ENCODE results near the gene TCF12. TPM values are rescaled to one million over a fixed set of nuclear protein-coding genes. Genes with fewer than 3 reads are reported as not detected.
"Not testable (repeated sequence)": the region's sequence is repeated elsewhere in the genome, so short reads cannot be mapped to it uniquely, and the experiment has no call there.

TCF12 gene
- polyA plus RNA-seq, 12 donors, result 103 to 161 (median 152) TPM; not detected in 1

DNA sequence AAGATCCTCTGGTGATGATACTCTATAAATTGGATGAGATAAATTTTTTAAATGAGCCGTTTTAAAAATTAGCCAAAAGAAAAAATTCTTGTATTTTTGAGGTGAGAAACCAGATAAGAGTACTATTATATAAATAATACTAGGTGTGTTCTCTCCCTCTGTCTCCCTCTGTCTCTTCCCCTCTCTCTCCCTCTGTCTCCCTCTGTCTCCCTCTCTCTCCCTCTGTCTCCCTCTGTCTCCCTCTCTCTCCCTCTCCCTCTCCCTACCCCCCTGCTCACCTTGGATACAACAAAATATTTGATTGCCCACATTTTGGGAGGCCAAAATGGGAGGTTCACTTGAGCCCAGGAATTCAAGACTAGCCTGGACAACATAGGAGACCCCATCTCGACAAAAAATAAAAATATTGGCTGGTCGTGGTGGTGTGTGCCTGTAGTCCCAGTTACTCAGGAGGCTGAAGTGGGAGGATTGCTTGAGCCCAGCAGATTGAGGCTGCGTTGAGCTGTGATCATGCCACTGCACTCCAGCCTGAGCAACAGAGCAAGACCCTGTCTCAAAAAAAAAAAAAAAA is 168.5 kb downstream of the TCF12 start:
- DNase-seq, result no peak

DNA sequence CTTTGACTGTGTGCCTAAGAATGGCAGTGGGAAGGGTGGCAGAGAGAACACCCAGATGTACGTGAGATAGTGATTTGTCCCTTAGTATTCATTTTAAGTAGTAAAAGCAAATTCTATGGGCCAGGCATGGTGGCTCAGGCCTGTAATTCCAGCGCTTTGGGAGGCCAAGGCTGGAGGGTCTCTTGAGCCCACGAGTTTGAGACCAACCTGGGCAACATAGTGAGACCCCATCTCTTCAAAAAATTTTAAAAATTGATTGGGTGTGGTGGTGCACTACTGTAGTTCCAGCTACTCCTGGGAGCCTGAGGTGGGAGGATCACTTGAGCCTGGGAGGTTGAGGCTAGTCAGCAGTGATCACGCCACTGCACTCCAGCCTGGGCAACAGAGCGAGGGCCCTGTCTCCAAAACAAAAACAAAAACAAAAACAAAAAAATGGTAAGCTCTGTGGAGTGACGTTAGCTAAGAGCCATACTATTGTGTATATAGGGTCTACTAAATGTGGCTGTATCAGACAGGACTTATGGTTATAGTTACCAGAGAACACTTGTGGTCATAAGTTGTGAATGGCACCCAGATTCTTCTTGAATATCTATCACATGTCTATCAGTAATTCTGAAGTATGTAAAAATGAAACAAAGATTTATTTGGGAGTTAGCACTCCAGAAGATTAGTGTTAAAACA is 171.5 kb downstream of the TCF12 start:
- no peak for DNase-seq

DNA sequence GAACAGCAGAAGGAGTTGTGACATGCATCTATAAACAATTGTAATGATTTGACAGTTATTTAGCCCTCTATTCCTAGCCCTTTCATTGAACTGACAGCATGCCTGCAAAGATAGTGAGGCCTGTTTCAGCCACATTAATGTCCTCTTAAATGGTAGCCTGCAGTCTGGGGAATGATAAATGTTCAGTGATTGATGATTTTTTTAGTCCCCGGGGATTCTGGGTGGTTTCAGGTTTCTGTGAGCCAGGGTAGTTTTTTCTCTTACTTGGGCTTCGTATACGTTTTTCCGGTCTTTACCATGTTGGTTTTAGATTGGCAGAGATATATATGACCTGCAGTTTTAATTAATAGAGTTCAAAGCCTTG is 172.0 kb downstream of the TCF12 start:
- no peak for DNase-seq

DNA sequence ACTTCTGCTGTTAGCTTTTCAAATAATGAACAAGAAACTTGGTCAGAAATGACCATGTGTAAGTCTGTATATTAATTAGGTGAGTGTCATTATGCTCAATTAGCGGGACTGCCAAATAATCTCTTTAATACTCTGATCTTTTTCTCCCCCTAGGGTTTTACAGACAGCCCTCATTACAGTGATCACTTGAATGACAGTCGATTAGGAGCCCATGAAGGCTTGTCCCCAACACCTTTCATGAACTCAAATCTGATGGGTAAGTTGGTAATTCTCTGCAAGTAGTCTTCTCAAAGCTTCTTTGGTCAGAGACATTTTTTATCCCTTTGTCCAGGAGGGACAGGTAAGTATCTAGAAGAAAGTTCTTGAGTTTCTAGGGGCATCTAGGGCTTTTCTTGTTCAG is 173.2 kb downstream of the TCF12 start:
- DNase-seq, result no peak

DNA sequence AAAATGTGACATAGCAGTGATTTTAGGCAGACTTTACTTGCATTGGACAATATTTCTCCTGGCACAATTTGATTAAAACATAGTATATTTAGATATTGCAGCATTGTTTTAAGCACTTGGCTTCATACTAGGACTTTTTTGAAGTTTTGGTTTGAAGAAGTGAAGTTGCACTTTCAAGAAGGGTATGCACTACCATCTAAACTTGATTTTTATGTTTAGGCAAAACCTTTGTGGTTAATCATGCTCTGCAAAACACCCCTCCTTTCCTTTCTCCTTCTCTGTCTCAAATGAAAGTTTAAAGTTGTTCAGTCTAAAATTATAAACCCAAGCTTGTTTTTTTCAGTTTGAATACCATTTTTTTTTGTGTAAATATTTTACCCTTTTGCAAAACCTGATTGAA is 173.8 kb downstream of the TCF12 start:
- DNase-seq, result no peak

DNA sequence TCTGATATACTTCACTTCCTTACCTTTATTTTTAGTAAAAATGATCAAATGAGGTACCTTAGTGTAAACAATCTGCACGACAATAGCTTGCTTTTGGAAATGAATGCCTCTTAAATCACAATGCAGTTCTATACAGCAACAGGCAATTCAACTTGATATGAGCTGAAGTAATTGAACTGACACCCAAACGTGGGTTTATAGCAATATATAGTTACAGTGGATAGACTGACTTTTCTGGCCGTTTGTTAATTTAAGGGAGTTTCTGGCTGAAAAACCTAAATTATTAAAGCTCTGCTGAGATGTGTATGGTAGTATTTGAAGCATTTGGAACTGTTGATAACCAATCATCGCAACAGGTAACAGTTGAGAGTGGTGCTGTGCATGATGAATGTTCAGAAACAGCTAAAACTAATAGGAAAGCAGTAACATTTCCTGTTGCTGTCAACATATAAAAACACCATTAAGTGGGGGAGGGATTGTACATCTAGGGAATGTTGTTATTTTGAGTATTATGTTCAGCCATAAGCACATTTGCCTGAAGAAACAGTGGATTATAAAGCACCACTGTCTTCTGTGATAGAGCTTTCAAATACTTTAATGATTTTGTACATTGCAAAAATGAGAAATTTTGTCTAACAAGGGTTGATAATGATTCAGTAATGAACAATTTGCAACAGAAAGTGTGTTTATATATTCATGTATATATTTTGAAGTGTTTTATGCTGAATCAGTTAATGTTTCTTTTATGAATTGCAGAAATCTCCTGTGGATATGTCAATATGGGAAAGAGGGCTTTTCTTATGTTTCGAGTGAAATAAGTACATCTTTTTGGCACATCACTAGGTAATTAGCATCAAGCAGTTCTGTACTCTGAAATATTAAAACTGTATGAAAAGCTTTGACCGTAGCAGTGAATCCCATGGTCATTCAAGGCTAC is 176.1 kb downstream of the TCF12 start:
- DNase-seq, result no peak

DNA sequence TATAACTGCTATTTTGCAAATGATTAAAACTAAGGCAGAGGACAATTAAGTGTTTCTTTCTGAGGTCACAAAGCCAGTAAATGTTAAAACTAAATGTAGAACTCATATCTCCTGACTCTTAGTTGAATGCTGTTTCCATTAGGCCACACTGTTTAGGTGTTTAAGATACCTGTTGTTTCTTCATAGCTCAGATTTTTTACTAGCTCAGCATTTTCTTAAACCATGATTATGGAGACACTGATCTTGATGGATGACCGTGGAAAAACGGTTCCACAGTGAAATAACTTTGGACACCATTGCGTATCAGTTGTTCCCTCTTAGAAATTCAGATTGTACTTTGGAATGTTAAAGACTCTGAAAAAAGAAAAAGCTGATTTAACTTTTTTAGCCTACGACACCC is 177.5 kb downstream of the TCF12 start:
- no peak for DNase-seq

DNA sequence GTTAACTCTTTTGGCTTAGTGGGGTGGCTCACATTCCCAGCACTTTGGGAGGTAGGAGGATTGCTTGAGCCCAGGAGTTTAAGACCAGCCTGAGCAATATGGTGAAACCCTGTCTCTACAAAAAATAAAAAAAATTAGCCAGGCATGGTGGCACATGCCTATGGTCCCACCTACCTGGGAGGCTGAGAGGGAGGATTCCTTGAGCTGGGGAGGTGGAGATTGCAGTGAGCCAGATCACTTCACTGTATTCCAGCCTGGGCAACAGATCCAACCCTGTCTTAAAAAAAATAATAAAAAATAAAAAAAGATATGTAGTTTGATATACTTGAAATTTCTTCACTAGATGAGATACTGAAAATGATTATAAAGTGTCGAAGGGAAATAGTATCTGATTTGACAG is 178.8 kb downstream of the TCF12 start:
- no peak for DNase-seq

DNA sequence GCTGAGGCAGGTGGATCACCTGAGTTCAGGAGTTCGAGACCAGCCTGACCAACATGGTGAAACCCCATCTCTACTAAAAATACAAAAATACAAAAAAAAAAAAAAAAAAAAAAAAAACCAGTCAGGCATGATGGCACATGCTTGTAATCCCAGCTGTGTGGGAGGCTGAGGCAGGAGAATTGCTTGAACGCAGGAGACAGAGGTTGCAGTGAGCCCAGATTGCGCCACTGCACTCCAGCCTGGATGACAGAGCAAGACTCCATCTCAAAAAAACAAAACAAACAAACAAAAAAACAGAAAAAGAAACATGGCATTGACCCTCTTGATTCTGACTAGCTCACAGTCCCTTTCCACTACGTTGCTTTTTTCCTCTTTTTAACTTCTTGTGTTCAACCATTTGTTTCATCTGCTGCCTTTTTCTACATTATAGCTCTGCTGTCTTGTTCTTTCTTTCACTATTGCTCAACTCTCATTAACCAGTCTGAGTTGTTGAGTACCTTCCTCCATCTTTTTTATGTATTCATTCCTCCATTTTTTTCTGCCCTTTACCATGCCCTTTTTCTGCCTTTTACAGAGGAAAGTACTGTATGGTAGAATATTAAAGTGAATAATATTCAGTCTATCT is 179.6 kb downstream of the TCF12 start:
- not testable (repeated sequence) for DNase-seq

DNA sequence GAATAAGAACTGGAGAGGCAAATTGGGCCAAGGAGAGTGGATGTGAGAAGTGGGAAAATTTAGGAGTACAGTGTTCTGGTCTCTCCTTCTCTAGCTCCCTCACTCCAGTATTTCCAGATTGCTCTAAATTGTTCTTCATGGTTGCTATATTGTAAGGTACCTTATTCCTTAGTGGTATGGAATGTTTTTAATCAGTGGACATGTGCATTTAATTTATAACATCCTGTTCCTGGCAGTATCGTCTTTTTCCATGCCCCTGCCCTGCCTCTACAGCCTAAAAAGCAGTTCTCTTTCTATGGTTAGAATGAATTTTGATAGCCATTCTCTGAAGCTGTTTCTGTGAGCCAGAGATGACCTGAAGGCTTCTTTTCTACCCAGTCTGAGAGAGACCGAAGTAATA is 180.5 kb downstream of the TCF12 start:
- no peak for DNase-seq

DNA sequence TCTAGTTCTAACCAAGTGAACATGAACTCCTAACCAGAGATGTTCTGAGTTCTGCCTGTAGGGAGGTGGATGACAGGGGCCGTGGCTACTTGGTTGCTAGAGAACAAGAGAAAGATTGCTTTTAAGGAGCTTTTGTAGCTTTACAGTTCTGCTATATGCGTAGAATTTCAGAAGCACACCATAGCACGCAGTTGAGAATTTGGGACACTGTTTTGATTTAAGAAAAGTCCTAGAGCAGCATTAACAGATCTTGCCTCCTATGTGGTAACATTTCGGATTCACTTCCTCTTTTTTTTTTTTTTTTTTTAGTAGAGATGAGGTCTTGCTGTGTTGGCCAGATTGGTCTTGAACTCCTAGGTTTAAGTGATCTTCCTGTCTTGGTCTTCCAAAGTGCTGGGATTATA is 181.7 kb downstream of the TCF12 start:
- DNase-seq, result no peak

DNA sequence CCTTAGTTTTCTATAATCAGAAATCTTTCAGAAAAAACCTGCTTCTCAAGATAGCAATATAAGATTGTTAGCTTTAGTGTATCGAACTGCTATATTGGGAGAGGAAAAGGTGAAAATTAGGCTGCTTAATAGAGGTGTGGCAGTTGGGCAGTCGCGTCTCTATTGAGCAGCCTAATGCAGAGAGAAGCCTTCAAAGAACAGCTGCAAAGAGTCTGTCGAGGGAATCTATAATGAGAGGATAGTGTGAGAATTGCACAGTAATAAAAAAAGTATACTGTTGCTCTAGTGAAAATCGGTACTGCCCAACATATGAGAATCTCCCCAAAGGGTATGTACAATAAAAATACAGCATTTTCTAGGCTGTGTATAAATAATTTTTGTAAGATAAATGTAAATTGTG is 184.4 kb downstream of the TCF12 start:
- no peak for DNase-seq

DNA sequence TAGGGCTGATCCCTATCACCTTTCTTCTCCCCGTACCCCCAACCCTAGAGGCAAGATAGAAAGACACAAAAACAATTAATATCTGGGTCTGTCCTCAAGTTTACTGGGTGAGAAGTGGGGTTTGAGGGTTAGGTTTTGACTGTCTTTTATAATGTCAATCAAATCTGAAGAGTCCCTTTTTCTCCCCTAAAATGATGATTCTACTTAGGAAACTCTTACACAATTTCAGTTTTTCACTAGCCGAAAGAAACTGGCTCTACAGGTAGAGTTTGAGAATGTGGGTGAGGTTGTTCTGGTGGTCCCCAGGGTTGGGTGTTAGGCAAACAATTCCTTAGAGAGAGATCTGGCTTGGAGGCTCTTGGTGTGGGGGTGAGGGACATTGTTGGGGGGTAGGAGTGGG is 189.9 kb downstream of the TCF12 start:
- DNase-seq, result no peak

DNA sequence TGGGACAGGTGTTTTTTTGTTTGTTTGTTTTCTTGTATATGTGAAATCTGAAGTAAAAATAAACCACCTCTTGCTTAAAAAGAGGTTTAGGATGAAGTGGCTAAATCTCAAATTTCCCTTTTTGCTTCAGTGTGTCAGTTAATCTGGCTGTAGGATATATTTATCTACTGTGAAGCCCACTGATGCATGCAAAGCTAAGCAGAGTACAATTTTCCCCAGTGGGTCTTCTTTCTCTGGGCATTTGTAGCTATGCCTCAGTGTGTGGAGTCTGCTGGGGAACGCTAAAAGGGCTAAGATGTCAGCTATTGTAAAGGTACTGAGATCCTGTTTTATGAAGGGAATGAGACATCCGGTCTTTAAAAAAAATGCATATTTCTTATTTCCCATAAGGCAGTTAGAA is 190.6 kb downstream of the TCF12 start:
- DNase-seq, result no peak

DNA sequence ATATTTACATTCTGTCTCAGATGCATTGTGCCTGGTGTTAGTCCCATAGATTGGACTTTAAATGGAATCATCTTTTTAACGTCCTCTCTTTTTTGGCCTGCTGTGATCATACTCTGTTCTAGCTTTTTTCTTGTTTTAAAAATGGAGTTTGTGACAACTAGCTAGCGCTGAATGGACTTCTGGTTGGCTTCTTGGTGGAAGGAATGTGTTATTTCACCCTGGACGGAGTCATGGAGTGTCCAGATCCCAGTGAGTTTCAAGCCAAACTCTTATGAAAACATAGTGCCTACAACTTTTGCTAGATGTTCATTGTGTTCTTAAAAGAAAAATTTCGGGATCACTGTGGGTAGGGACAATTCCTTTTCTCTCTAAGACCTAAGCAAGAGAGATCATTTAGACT is 192.6 kb downstream of the TCF12 start:
- DNase-seq, result no peak

DNA sequence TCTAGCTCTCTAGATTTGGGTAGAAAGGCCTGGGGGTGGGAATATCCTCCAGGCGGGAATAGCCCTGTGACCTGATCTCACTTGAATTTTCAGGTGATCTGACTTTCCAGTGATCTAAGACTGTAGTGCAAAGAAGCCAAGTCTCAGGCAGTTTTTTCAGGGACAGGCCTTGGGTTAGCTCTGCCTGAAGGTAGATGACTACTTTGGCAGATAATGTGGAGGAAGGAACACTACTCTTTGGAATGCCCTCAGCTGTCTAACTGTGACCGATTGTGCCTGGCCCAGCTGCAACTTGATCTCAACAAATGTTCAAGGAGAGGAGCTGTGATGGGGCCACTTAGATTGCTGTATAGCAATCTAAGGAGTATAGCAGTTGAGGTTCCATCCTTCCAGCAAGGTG is 193.7 kb downstream of the TCF12 start:
- DNase-seq, result no peak

DNA sequence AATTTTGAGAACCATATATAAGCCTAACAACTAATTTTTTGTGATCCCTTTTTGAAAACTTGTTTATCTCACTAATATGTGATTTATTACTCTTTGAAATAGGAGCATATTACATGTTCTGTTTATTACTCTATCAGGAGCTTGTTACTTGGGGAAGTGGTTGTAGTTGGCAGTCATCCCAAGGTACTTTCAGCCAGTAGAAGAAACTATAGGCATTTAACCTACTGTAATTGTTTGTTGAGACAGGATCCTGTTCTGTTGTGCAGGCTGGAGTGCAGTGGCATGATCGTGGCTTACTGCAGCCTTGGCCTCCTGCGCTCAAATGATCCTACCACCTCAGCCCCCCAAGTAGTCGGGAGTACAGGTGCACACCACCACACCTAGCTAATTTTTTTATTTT is 195.6 kb downstream of the TCF12 start:
- DNase-seq, result no peak

DNA sequence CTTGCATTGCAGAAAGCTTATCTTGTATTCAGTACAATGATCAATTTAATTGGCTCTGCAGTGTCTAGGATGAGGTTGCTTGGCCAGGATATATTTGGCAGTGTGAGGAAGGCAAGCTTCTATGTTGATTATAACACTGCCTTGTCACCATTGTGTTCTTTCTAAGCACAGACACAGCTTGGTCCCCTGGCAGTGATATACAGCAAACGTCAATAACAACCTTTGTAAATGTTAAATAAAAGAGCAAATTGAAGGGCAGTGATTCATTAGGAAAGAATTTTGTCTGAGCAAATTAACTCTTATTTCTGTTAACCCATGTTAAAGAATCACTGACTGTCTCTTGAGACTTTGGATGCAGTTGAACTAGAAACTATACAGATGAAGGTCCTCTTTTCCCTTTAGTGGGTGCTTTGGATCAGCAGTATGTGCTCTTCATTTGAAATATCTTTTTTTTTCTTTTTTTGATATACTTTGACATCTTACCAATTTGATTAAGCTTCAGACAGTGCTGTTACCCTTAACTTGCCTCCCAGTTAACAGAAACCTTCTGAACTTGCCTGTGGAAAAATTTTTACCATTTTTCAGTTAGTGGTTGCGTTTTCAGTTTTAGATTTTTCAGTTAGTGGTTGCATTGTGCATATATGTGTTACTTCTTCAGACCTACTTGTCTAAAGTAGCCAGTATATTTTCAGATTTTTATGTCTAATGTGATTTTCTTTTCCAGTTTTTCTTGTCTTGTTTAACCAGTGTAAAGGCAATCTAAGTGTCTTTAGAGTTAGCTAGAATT is 199.8 kb downstream of the TCF12 start:
- no peak for DNase-seq

DNA sequence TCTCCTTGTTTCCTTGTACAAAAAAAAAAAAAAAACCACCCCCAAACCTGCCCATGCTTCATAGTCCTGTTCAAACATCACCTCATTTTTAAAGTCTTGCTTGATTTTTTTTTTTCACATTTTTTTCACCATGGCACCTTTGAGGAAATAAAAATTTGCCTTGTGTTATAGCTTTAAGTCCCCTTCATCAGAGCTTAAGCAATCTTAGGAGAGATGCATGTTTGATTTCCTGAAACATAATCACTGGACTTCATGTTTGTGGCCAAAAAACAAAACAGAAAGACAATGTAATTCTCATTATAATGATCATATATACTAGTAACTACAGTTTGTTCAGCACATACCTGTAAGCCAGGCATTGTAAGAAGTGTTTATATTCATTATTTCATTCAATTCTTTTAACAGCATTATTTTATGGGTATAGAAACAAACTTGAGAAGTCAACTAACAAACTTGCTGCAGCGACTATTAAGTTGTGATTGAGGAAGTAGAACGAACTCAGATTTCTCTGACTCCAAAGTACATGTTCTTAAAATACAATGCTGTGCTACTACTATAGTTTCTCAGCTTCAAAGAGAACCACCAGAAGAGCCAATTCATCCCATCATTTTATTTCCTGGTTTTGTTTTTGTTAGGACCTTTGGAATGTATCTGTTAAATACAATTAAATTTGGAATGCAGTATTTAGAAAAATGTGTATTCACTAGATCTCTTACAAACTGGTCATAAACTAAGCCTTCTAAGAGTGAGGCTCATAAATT is 203.8 kb downstream of the TCF12 start:
- DNase-seq, result no peak

DNA sequence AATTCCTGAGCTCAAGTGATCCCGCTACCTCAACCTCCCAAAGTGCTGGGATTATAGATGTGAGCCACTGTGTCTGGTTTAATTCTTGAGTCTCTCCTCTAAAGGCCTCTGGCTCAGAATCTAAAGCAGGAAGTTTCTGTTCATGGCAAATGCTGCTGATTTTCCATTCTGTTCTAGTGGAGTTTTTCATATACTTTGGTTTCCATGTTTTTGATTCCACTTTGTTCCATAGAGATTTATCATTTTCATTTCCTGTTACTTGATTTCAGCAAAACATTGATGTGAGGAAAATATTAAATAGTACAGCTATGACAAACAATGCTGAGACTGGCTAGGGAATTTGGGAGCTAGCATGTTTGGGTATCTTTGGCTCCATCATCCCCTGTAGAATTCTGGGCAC is 205.6 kb downstream of the TCF12 start:
- DNase-seq, result no peak

DNA sequence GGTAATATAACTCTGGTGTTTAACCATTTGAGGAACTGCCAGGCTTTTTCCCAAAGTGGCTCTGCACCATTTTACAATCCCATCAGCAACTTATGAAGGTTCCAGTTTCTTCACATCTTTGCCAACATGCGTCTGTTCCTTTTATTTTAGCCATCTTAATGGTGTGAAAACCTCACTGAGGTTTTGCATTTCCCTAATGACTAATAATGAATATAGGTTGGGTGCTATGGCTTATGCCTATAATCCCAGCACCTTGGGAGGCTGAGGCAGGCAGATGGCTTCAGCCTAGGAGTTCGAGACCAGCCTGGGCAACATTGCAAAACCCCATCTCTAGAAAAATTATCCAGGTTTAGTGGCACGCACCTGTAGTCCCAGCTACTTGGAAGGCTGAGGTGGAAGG is 210.6 kb downstream of the TCF12 start:
- no peak for DNase-seq
